HepG2 (cell line): ENCODE data around the gene WDR76. TPM values are rescaled to one million over a fixed set of nuclear protein-coding genes. Genes with fewer than 3 reads are reported as not detected.

Experiments
- ATF7-NPFF ChIP-seq: sonication (generic); formaldehyde crosslinking; IDR thresholded peaks from 2 replicates; pipeline ENCODE4 v1.8.1; 2023; ENCODE audit warnings: mild to moderate bottlenecking, low read depth, missing genetic modification reagents, moderate library complexity
- BHLHE40 ChIP-seq: IDR thresholded peaks from 2 replicates; pipeline ENCODE4 v1.6.1; 2011; ENCODE audit warnings: low read length, improper control_type of control experiment
- ELF4 ChIP-seq: sonication (generic); formaldehyde crosslinking; IDR thresholded peaks from 2 replicates; pipeline ENCODE4 v1.5.0; 2020; ENCODE audit warnings: missing genetic modification reagents, mild to moderate bottlenecking, moderate library complexity, borderline replicate concordance
- GMEB2 ChIP-seq: IDR thresholded peaks from 2 replicates; pipeline ENCODE4 v1.6.1; 2016; ENCODE audit warnings: missing biosample characterization, missing genetic modification reagents, low read depth
- IRF1 ChIP-seq: sonication (generic); formaldehyde crosslinking; IDR thresholded peaks from 2 replicates; pipeline ENCODE4 v1.4.0; 2020; ENCODE audit warnings: low read depth, mild to moderate bottlenecking, missing genetic modification reagents
- ISX ChIP-seq: sonication (generic); formaldehyde crosslinking; conservative IDR thresholded peaks from 2 replicates; pipeline ENCODE4 v1.5.0; 2020; ENCODE audit warnings: missing genetic modification reagents
- MAX ChIP-seq: IDR thresholded peaks from 2 replicates; pipeline ENCODE4 v1.6.1; 2012; ENCODE audit warnings: inconsistent platforms
- MEF2D ChIP-seq: sonication (generic); formaldehyde crosslinking; IDR thresholded peaks from 2 replicates; pipeline ENCODE4 v1.5.1; 2020; ENCODE audit warnings: mild to moderate bottlenecking, missing genetic modification reagents
- MEIS2 ChIP-seq: sonication (generic); formaldehyde crosslinking; IDR thresholded peaks from 2 replicates; pipeline ENCODE4 v1.9.0; 2021; ENCODE audit warnings: mild to moderate bottlenecking, missing genetic modification reagents
- PAXIP1 ChIP-seq: sonication (generic); formaldehyde crosslinking; conservative IDR thresholded peaks from 2 replicates; pipeline ENCODE4 v1.4.0; 2020; ENCODE audit warnings: mild to moderate bottlenecking, missing genetic modification reagents, moderate library complexity
- PPARG ChIP-seq: conservative IDR thresholded peaks from 2 replicates; pipeline ENCODE4 v1.6.1; 2016; ENCODE audit warnings: missing biosample characterization, missing genetic modification reagents
- RARG ChIP-seq: sonication (generic); formaldehyde crosslinking; IDR thresholded peaks from 2 replicates; pipeline ENCODE4 v1.4.0; 2020; ENCODE audit warnings: low read depth, mild to moderate bottlenecking, missing genetic modification reagents
- THAP7 ChIP-seq: sonication (generic); formaldehyde crosslinking; IDR thresholded peaks from 2 replicates; pipeline ENCODE4 v1.8.1; 2023; ENCODE audit warnings: mild to moderate bottlenecking, missing genetic modification reagents
- ZNF414 ChIP-seq: sonication (generic); formaldehyde crosslinking; IDR thresholded peaks from 2 replicates; pipeline ENCODE4 v1.5.0; 2020; ENCODE audit warnings: missing genetic modification reagents
- ZNF460 ChIP-seq: sonication (generic); formaldehyde crosslinking; IDR thresholded peaks from 2 replicates; pipeline ENCODE4 v1.5.1; 2020; ENCODE audit warnings: missing genetic modification reagents, mild to moderate bottlenecking, borderline replicate concordance
- ZNF614 ChIP-seq: IDR thresholded peaks from 2 replicates; pipeline ENCODE4 v1.6.1; 2018; ENCODE audit warnings: missing biosample characterization, missing genetic modification reagents, inconsistent platforms, borderline replicate concordance
- ZNF724P ChIP-seq: sonication (generic); formaldehyde crosslinking; IDR thresholded peaks from 2 replicates; pipeline ENCODE4 v1.8.0; 2022; ENCODE audit warnings: missing genetic modification reagents, borderline replicate concordance
- ZNF800 ChIP-seq: sonication (generic); formaldehyde crosslinking; IDR thresholded peaks from 2 replicates; pipeline ENCODE4 v1.4.0; 2020; ENCODE audit warnings: missing genetic modification reagents
- polyA plus RNA-seq, 8 experiments: library from polyadenylated mRNA; depleted of rRNA in 3 of 8; stranded (reverse) in 7 of 8; unstranded in 1 of 8; fragments of >200 nt; fragmentation: Illumina TruSeq in 4 of 8; extraction: Trizol in 4 of 8; gene quantifications; 2 replicates each; pipeline versions ENCODE4 v1.2.1 to v1.2.3, GENCODE V29; 2011 to 2016; ENCODE audit warnings: low read depth in 4 of 8, missing spikeins in 1 of 8, mixed read lengths in 1 of 8; ENCODE audit not compliant: insufficient read depth in 1 of 8
- total RNA-seq, 5 experiments: library from RNA; depleted of rRNA; stranded (reverse); fragments of >200 nt; fragmentation: Illumina TruSeq; extraction: Trizol; gene quantifications; 2 replicates each; pipeline ENCODE4 v1.2.3, GENCODE V29; 2016; ENCODE audit warnings: low read depth in 1 of 5

WDR76 gene
- total and polyA plus RNA-seq, 2 of the 13 experiments (the other 11 are each of a cell fraction or from before 2014, with no cell fraction given), result 1.1 to 9.7 TPM

- TF ChIP-seq IRF1 (CRISPR knock-in tag) (0 out of 2 replicates have a peak, but pooled peaks have one; percentile 35), MAX (peak; percentile 85), MEIS2 (CRISPR knock-in tag) (0 out of 2 replicates have a peak, but pooled peaks have one; percentile 41), ISX (CRISPR knock-in tag) (no peak; the same call in 1 of the 2 replicates), PAXIP1 (CRISPR knock-in tag) (peak; percentile 37), ZNF614 (CRISPR knock-in tag) (no peak), PPARG (CRISPR knock-in tag) (no peak), ZNF724P (CRISPR knock-in tag) (no peak), ZNF414 (CRISPR knock-in tag) (no peak), ZNF460 (peak; percentile 37; the same call in 1 of the 2 replicates), THAP7 (CRISPR knock-in tag) (no peak), ZNF800 (CRISPR knock-in tag) (no peak), ELF4 (CRISPR knock-in tag) (0 out of 2 replicates have a peak, but pooled peaks have one; percentile 21), BHLHE40 (no peak), MEF2D (CRISPR knock-in tag) (0 out of 2 replicates have a peak, but pooled peaks have one; percentile 16), GMEB2 (no peak), RARG (CRISPR knock-in tag) (0 out of 2 replicates have a peak, but pooled peaks have one; percentile 72), ATF7-NPFF (CRISPR knock-in tag) (no peak)
Observed at GRCh38 chr15:43777267-43777914, 49.4 kb upstream of the WDR76 start (continued).
